CD4-positive, alpha-beta T cell treated with Interleukin-10 for 1 hour (primary cell): Measurements from ENCODE around the gene GJA3.
A peak's percentile ranks its signal among the peaks of the same experiment; 100 is the strongest.

Experiments used
- DNase-seq: peaks from one replicate; pipeline ENCODE4 v3.0.0-alpha.2; 2020

The GJA3 gene

DNA sequence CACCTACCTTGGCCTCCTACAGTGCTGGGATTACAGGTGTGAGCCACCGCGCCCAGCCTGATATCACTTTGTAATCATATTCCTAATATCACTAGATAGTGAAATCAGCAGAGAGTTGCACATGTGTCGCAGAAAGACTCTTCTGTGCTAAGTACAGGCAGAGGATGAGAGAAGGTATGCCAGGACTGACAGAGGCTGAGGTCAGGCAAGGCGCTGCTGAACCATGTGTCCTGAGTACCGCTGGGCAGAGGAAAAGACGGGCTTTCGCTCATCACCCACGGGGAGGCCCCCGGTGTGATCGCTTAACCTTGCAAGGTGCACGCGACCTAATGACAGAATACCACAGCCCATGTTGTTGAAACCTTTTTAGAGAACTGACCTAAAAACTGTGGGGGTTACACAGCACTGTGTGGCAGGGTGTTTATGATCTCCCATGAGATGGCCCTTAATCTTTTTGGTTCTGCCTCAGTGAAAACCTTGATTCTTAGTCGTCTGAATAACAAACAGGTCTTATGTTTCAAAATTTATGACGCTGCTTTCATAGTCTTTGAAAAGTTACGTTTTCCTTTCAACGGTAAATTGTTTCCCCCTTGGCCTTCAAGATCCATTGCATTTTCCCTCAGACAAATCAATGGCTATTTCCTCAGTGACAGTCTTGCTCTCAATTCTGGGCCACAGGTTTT, 12.2 kb downstream of the GJA3 start:
- no peak for DNase-seq

- no peak for DNase-seq
Observed at GRCh38 chr13:20146381-20146780, 14.5 kb downstream of the GJA3 start.

- no peak for DNase-seq
Observed at GRCh38 chr13:20145521-20145920, 15.3 kb downstream of the GJA3 start.

DNA sequence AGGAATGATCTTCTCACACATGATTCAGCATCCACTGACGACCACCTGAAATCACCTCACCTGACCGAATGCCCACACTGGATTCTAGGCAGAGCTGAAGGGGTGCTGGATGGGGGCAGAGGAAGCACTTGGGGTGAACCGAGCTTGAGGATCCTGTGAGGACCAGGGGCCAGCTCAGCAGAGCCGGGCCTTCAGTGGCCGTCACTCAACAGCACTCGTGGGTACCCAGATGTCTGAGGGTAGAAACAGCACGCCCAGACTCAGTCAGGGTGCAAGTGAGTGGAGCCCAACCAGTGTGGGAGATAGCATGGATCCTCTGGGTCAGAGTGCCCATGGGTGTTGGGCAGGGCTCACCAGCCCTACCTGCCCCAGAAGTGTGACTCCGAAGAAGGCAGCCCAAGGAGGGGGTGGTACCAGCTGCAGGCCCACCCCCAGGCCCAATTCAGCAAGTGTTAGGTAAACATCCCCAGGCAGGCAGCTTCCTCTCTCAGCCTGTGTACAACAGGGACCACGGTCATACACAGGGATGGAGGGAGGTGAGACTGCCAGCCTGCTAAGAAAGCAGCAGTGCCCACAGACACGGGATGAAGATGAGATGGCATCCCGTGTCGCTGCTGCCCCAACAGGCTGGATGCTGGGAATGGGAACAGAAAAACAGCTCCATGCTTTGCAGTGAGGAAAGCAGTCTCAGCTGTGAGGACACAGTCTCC, 16.6 kb downstream of the GJA3 start:
- no peak for DNase-seq

GRCh38 chr13:20142927-20143480, 17.8 kb downstream of the GJA3 start:
- no peak for DNase-seq

DNA sequence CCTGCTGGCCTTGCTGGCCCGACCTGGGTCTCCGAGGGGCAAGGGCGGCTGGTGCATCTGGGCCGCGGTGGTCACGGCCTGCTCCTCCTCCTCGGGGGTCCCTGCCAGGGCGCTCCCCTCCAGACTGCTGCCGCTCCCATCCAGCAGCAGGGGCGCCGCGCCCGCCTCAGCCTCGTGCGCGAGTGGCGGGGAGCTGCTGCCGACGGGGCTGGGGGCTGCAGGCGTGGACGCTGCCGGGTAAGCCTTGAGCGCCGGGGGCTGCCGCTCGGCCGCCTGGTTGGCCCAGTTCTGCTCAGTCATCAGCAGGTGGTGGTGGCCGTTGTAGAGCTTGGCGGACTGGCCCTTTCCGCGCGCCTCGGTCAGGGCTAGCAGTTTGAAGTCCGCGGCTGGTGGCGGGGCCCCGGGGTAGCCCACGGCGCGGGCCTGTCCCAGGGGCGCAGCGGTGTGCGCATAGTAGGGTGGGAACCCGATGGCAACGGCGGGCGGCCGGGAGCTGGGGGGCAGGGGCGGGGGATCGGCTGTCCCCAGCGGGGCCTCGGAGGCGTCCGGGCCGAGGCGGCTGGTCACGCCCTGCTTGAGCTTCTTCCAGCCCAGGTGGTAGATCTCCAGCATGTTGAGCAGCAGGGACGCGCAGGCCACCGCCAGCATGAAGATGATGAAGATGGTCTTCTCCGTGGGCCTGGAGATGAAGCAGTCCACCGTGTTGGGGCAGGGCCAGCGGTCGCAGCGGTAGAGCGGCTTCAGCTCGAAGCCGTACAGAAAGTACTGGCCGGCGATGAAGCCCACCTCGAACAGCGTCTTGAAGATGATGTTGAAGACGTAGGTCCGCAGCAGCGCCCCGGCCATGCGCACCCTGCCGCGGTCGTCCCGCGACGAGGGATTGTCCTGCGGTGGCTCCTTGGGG, 18.6 kb downstream of the GJA3 start:
- DNase-seq: no peak

GRCh38 chr13:20141238-20142022, 19.4 kb downstream of the GJA3 start:
- DNase-seq: no peak

- DNase-seq: no peak
Observed at GRCh38 chr13:20140487-20140886, 20.4 kb downstream of the GJA3 start.

DNA sequence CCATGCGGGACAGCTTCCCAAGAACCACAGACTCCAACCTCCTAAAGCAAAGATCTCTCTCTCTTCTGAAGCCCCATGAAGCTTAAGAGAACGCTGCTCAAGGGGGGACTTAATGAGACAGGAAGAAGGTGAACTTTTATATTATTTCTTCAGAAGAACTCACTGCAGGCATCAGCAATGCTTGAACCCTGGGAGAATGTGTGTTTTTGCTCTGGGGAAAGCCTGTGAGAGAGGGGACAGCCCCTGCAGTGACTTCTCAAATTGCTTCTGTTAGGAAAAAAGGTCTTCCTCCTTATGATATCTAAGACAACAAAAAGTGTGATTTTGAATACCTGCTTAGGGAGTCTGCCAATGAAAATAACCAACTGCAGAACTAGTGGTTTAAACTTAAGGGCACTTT, 23.0 kb downstream of the GJA3 start:
- DNase-seq: no peak

- peak; percentile 34 for DNase-seq
Observed at GRCh38 chr13:20136781-20137703, 23.8 kb downstream of the GJA3 start.

- DNase-seq: no peak
Observed at GRCh38 chr13:20134732-20135131, 26.1 kb downstream of the GJA3 start.

DNA sequence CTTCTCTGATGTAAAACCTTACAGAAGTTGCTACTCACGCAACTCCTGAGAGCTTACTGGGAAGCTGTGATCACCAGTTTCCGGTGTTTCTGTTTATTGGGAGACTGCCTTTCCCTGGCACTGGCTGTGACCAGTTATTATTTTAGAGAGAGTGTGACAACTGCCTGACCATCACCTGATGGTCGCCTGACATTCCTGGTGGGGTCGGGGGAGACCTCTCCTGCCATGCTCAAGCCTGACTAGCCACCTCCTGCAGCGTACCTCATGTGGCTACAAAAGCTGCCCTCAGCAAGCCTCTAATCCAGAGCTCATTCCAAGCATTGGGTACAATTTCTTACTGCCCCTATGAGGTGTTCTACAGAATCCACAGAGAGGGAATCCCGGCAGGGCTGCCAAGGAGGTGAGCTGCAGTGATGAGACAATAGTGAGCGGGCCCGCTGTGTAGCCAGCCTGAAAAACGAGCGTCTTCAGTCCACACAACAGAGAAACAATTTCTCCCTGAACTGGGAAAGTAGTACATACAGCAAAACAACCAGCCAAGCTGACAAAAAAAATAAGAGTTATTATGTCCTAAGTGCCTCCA, 28.7 kb downstream of the GJA3 start:
- DNase-seq: no peak

GRCh38 chr13:20131057-20131832, 29.6 kb downstream of the GJA3 start:
- no peak for DNase-seq

DNA sequence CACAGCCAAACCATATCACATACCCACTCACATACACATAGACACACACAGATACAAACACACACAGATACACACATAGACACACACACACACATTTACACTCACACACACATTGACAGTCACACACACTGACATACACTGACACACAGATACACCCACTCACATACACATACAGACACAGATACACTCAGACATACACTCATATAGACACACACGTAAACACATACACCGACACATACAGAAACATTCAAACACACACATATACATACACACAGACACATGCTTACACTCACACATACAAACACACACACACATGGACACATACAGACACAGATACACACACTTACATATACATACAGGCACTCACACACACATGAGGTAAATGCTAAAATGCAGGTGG, 30.2 kb downstream of the GJA3 start:
- DNase-seq: no peak

- no peak for DNase-seq
Observed at GRCh38 chr13:20130012-20130411, 30.8 kb downstream of the GJA3 start.

- DNase-seq: no peak
Observed at GRCh38 chr13:20129076-20129475, 31.8 kb downstream of the GJA3 start.

GRCh38 chr13:20128459-20128931, 32.4 kb downstream of the GJA3 start:
- peak; percentile 23 for DNase-seq

DNA sequence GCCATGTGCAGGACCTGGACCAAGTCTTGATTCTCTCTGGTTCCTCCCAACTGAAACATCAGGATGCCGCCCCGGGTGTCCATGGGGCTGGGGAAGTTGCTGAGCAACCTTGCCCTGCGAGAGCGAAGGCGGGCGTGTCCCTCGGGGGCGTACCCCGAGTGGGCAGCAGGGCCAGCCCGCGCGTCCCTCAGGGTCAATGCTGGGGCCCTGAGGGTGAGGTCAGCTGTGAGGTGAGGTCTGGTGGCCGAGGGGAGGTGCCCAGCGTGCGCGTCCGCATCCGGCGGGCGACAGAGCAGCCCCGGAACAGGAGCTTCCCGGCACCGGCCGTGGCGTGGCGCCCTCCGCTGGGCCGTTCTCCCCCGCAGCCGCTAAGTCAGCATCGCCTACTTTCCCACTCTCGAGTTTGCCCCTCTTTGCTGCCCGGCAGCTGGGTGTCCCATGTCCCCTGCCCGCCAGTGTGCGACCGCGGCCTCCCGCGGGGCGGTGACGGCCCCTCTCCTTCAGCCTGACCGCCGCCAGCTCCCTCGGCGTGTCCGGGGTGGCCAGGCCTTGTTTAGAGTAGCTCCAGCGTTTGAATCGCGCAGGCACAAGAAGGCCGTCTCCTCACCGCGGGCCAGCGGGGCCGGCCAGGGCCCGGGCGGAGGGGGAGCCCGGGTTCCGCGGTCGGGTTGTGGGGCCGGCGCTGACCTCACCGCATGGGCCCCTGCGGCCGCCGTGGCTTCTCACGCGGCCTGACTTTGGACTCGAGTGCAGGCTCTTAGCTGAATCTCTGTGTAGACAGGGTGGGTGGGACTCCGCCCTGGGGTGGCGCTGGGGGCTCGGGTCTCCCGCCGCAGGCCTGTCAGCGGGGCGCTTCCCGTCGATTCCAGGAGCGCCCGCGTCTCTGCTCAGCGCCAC, 33.0 kb downstream of the GJA3 start:
- peak; percentile 33 for DNase-seq

DNA sequence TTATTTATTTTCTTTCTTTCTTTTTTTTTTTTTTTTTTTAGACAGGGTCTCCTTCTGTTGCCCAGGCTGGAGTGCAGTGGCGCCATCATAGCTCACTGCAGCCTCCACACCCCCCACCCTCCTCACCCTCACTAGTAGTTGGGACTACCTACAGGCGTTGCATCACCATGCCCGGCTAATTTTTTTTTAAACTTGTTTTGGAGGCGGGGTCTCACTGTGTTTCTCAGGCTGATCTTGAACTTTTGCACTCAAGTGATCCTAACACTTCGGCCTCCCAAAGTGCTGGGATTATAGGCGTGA, 33.6 kb downstream of the GJA3 start:
- no peak for DNase-seq
